ENCODE measurements around the gene SARDH. TPM values are rescaled to one million over a fixed set of nuclear protein-coding genes. Genes with fewer than 3 reads are reported as not detected.
A peak's percentile ranks its signal among the peaks of the same experiment; 100 is the strongest.

Gene SARDH
- total RNA-seq, 4 donors from 2014 or later: 0.39 to 2.9 (median 0.59) TPM

DNA sequence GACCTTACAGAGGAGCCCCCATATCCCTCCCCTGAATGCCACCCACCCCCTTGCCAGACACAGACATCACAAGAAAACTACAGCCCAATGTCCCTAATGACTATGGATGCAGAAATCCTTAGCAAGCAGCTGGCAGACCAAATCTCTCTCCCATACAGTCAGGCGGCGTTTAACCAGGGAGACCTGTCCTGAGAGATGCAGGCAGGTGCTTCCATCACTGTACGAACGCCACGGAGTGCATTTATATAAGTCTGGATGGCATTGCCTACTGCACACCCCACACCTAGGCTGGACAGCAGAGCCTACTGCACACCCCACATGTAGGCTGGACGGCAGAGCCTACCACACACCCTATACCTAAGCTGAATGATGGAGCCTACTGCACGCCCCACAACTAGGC lies 34.4 kb upstream of the SARDH start:
- Histone ChIP-seq H3K9me3 (peaks cover 0 to 1% (median 0%) of the 10 kb centered on the region in 3 donors), H3K27me3 (no peaks in the 10 kb centered on the region), H3K27ac (no peak overlapping the region), H3K4me3 (no peak overlapping the region), H3K36me3 (no peaks in the 10 kb centered on the region), H3K4me1 (no peaks in the 10 kb centered on the region)
- in situ Hi-C loops (cut with MboI; ENCODE audit: low sequenced_read_pairs in 4 of 4): no loop called here
- TF ChIP-seq POLR2A (IDR thresholded peaks at IDR 0.05): no peak
- TF ChIP-seq, protein P1, sequence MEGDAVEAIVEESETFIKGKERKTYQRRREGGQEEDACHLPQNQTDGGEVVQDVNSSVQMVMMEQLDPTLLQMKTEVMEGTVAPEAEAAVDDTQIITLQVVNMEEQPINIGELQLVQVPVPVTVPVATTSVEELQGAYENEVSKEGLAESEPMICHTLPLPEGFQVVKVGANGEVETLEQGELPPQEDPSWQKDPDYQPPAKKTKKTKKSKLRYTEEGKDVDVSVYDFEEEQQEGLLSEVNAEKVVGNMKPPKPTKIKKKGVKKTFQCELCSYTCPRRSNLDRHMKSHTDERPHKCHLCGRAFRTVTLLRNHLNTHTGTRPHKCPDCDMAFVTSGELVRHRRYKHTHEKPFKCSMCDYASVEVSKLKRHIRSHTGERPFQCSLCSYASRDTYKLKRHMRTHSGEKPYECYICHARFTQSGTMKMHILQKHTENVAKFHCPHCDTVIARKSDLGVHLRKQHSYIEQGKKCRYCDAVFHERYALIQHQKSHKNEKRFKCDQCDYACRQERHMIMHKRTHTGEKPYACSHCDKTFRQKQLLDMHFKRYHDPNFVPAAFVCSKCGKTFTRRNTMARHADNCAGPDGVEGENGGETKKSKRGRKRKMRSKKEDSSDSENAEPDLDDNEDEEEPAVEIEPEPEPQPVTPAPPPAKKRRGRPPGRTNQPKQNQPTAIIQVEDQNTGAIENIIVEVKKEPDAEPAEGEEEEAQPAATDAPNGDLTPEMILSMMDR (IDR thresholded peaks at IDR 0.05 in 4 of 5, conservative IDR thresholded peaks at IDR 0.05 in 1 of 5): no peak
- no peak for DNase-seq
- intact Hi-C loops (cut with DNase I; ENCODE audit: low total_unique reads): no loop called here
- no peak for ATAC-seq

- H3K36me3 ChIP-seq: no peaks in the 10 kb centered on the region
- DNase-seq: peak in 1 of 2 donors; percentile 4
- in situ Hi-C loops (cut with MboI; ENCODE audit: low sequenced_read_pairs in 4 of 4): no loop called here
- H3K4me1 ChIP-seq: no peaks in the 10 kb centered on the region
- intact Hi-C loops (cut with DNase I; ENCODE audit: low total_unique reads): no loop called here
- peaks cover 0 to 9% (median 0%) of the 10 kb centered on the region in 3 donors for H3K9me3 ChIP-seq
- no peak for ATAC-seq
- no peak overlapping the region for H3K4me3 ChIP-seq
- no peaks in the 10 kb centered on the region for H3K27me3 ChIP-seq
- no peak for TF ChIP-seq POLR2A (IDR thresholded peaks at IDR 0.05)
- TF ChIP-seq, protein P1 (IDR thresholded peaks at IDR 0.05 in 4 of 5, conservative IDR thresholded peaks at IDR 0.05 in 1 of 5): no peak
- no peak overlapping the region for H3K27ac ChIP-seq
Observed at GRCh38 chr9:133771486-133772482, 33.6 kb upstream of the SARDH start.

DNA sequence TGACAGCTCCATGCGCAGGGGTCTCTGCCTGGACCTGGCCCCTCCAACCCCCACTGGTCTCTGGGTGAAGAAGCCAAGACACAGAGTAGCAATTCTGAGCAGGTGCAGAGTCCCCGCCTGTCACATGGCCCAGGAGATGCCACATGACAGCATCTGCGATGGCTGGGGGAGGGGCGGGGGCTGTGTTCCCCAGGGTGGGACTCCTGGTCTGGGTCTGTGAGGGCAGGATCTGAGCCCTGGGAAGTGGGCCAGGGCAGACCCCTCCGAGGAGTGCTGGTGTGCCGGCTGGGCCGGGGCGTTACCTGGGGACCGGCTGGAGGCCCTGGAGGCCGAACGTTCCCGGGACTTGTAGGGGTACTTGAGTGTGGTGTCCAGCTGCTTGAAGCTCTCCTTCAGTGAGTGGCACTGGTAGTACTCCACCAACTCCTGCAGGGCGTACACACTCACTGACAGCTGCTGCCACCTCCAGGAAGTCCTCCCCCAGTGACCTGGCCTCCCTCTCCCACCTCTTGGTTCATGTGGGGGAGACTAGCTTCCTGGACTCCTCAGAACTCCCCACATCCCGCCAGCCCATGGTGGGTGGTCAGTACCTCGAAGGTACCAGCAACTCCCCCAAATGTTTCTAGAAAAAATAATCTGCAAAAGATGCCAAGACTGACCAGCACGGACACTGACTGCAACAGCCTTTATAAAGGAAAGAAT lies 32.1 kb upstream of the SARDH start:
- Histone ChIP-seq H3K27ac (no peak overlapping the region), H3K4me1 (no peaks in the 10 kb centered on the region), H3K9me3 (peaks cover 0 to 9% (median 0%) of the 10 kb centered on the region in 3 donors), H3K4me3 (no peak overlapping the region), H3K36me3 (no peaks in the 10 kb centered on the region), H3K27me3 (no peaks in the 10 kb centered on the region)
- intact Hi-C loops (cut with DNase I; ENCODE audit: low total_unique reads) (no loop called here), in situ Hi-C loops (cut with MboI; ENCODE audit: low sequenced_read_pairs in 4 of 4) (no loop called here)
- TF ChIP-seq, protein P1 (IDR thresholded peaks at IDR 0.05 in 4 of 5, conservative IDR thresholded peaks at IDR 0.05 in 1 of 5): no peak
- no peak for TF ChIP-seq POLR2A (IDR thresholded peaks at IDR 0.05)
- DNase-seq (peak in 1 of 2 donors; percentile 5), ATAC-seq (no peak)

DNA sequence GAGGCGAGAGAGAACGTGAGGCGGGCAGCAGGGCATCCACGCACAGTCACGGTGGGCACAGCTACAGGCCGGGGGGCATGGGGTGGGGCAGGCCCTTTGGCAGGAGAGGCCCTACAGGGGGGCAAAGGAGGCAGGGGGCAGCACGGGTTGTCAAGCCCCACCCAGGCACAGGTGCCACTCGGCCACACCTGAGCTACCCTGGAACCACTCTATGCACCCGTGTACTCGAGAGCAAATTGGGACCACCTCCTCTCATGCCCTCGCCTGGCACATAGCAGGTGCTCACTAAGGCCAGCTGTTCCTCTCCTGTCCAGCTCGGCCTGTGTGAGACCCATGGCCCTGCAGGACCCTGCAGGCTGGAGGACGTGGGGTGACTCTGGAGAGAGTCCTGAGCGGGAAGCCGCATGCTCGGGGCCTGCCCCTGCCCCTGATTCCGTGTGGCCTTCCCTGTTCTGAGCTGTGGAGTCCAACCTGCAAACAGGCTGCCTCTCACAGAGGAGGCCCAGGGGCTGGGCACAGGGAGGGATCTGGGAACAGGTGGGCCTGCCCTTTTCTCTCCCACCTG lies 31.4 kb upstream of the SARDH start:
- in situ Hi-C loops (cut with MboI; ENCODE audit: low sequenced_read_pairs in 4 of 4): no loop called here
- TF ChIP-seq, protein P1 (IDR thresholded peaks at IDR 0.05 in 4 of 5, conservative IDR thresholded peaks at IDR 0.05 in 1 of 5): no peak
- no peak for TF ChIP-seq POLR2A (IDR thresholded peaks at IDR 0.05)
- H3K27me3 ChIP-seq: no peaks in the 10 kb centered on the region
- intact Hi-C loops (cut with DNase I; ENCODE audit: low total_unique reads): no loop called here
- H3K27ac ChIP-seq: no peak overlapping the region
- H3K36me3 ChIP-seq: no peaks in the 10 kb centered on the region
- ATAC-seq (no peak), DNase-seq (peak in 1 of 2 donors; percentile 4)
- H3K4me1 ChIP-seq: no peaks in the 10 kb centered on the region
- peaks cover 0 to 9% (median 0%) of the 10 kb centered on the region in 3 donors for H3K9me3 ChIP-seq
- H3K4me3 ChIP-seq: no peak overlapping the region
